BE2C (cell line): Measurements from ENCODE around the gene SPOP. TPM values are rescaled to one million over a fixed set of nuclear protein-coding genes. Genes with fewer than 3 reads are reported as not detected.
"Not testable (repeated sequence)": the region's sequence is repeated elsewhere in the genome, so short reads cannot be mapped to it uniquely, and the experiment has no call there.

Experiments
- DNase-seq: peaks from one replicate; pipeline ENCODE4 v3.0.0-alpha.2; 2020
- H3K27me3 ChIP-seq: fragments of 250-450 bp; sonication (Bioruptor Pico); 2 replicates; pipeline ENCODE4 v1.5.1; 2020; ENCODE audit warnings: mild to moderate bottlenecking
- H3K36me3 ChIP-seq: fragments of 250-450 bp; sonication (Bioruptor Pico); 2 replicates; pipeline ENCODE4 v1.5.1; 2020; ENCODE audit warnings: mild to moderate bottlenecking
- H3K4me1 ChIP-seq: fragments of 250-450 bp; sonication (Bioruptor Pico); 2 replicates; pipeline ENCODE4 v1.5.1; 2020
- H3K4me3 ChIP-seq: 2 replicates; pipeline ENCODE4 v1.5.1; 2011; ENCODE audit warnings: low read depth, low read length
- H3K9me3 ChIP-seq: fragments of 250-450 bp; sonication (Bioruptor Pico); 2 replicates; pipeline ENCODE4 v1.5.1; 2020
- CTCF ChIP-seq: IDR thresholded peaks from 2 replicates; pipeline ENCODE4 v1.5.1; 2012; ENCODE audit warnings: mild to moderate bottlenecking, low read depth, low read length
- polyA plus RNA-seq: library from polyadenylated mRNA; unstranded; fragments of >200 nt; gene quantifications from one replicate; pipeline ENCODE4 v1.2.1, GENCODE V29; 2012; ENCODE audit warnings: low read depth, missing spikeins; ENCODE audit not compliant: insufficient read length, insufficient read depth

Gene SPOP
- polyA plus RNA-seq: 77.2 TPM

- H3K4me1 ChIP-seq: no peaks in the 10 kb centered on the region; the same call in 1 of the 2 replicates
- H3K4me3 ChIP-seq: peak within 1 kb of the TSS; percentile 89
- no peak for TF ChIP-seq CTCF
- peak; percentile 100 for DNase-seq
- H3K9me3 ChIP-seq: peaks cover 3% of the 10 kb centered on the region; the same call in 1 of the 2 replicates
- no peaks in the 10 kb centered on the region for H3K27me3 ChIP-seq
- peaks cover 3% of the 10 kb centered on the region; the same call in 1 of the 2 replicates for H3K36me3 ChIP-seq
These were observed at the start of gene SPOP for GRCh38 chr17:49677933-49678847. Gene SPOP, minus strand, starts transcription at chr17:49678097. Its CDS starts 55,287 bp downstream, at chr17:49622810.

- H3K9me3 ChIP-seq: no peaks in the 10 kb centered on the region; the same call in 1 of the 2 replicates
- H3K36me3 ChIP-seq: no peaks in the 10 kb centered on the region
- no peak for TF ChIP-seq CTCF
- H3K27me3 ChIP-seq: no peaks in the 10 kb centered on the region
- H3K4me3 ChIP-seq: no peak overlapping the region
- no peaks in the 10 kb centered on the region for H3K4me1 ChIP-seq
- DNase-seq: no peak
These were observed 49.5 kb upstream of the SPOP start for GRCh38 chr17:49727380-49727779.

GRCh38 chr17:49725452-49726130, 47.7 kb upstream of the SPOP start:
- Histone ChIP-seq H3K4me3 (no peak overlapping the region), H3K27me3 (no peaks in the 10 kb centered on the region), H3K36me3 (no peaks in the 10 kb centered on the region), H3K4me1 (no peaks in the 10 kb centered on the region), H3K9me3 (no peaks in the 10 kb centered on the region; the same call in 1 of the 2 replicates)
- TF ChIP-seq CTCF: no peak
- DNase-seq: no peak

GRCh38 chr17:49724552-49724951, 46.7 kb upstream of the SPOP start:
- not testable (repeated sequence) for H3K36me3 ChIP-seq, H3K9me3 ChIP-seq, H3K27me3 ChIP-seq, H3K4me3 ChIP-seq, DNase-seq, H3K4me1 ChIP-seq

GRCh38 chr17:49723423-49723822, 45.5 kb upstream of the SPOP start:
- no peak for DNase-seq
- Histone ChIP-seq H3K36me3 (peaks cover 7% of the 10 kb centered on the region; the same call in 1 of the 2 replicates), H3K27me3 (no peaks in the 10 kb centered on the region), H3K4me3 (no peak overlapping the region), H3K4me1 (no peaks in the 10 kb centered on the region), H3K9me3 (no peaks in the 10 kb centered on the region; the same call in 1 of the 2 replicates)
- TF ChIP-seq CTCF: no peak

- Histone ChIP-seq H3K27me3 (no peaks in the 10 kb centered on the region), H3K4me1 (no peaks in the 10 kb centered on the region), H3K36me3 (peaks cover 18% of the 10 kb centered on the region; the same call in 1 of the 2 replicates), H3K9me3 (no peaks in the 10 kb centered on the region; the same call in 1 of the 2 replicates), H3K4me3 (no peak overlapping the region)
- no peak for DNase-seq
- TF ChIP-seq CTCF: no peak
These were observed 44.2 kb upstream of the SPOP start for GRCh38 chr17:49722066-49722465.
